Measurements from ENCODE around the gene NR6A1. TPM values are rescaled to one million over a fixed set of nuclear protein-coding genes. Genes with fewer than 3 reads are reported as not detected.

Gene NR6A1
- total RNA-seq, 1 experiment from 2014 or later, result 32.1 TPM

- no peak for DNase-seq (ENCODE audit: low spot score)
These were observed 260.3 kb downstream of the NR6A1 start for GRCh38 chr9:124510650-124511425.

GRCh38 chr9:124507880-124508423 lies 263.2 kb downstream of the NR6A1 start:
- in situ Hi-C loops (cut with HindIII; ENCODE audit: low sequenced_read_pairs), result no loop called here
- DNase-seq (ENCODE audit: low spot score), result no peak

More at GRCh38 chr9:124510650-124511425, 260.3 kb downstream of the NR6A1 start:
- in situ Hi-C loops (cut with HindIII; ENCODE audit: low sequenced_read_pairs), result no loop called here

GRCh38 chr9:124506931-124507879 lies 263.9 kb downstream of the NR6A1 start, which contains the start of gene NR5A1:
Gene NR5A1 (minus strand): TSS chr9:124507399. CDS start chr9:124503395, 4,004 bp downstream.
- no peak for DNase-seq (ENCODE audit: low spot score)
- in situ Hi-C loops (cut with HindIII; ENCODE audit: low sequenced_read_pairs), result no loop called here

- no peak for DNase-seq (ENCODE audit: low spot score)
- in situ Hi-C loops (cut with HindIII; ENCODE audit: low sequenced_read_pairs), result no loop called here
These were observed 264.7 kb downstream of the NR6A1 start for GRCh38 chr9:124506433-124506832.

GRCh38 chr9:124505901-124506346 lies 265.2 kb downstream of the NR6A1 start:
- DNase-seq (ENCODE audit: low spot score), result no peak
- in situ Hi-C loops (cut with HindIII; ENCODE audit: low sequenced_read_pairs), result no loop called here

GRCh38 chr9:124505006-124505900 lies 265.9 kb downstream of the NR6A1 start:
- no peak for DNase-seq (ENCODE audit: low spot score)
- in situ Hi-C loops (cut with HindIII; ENCODE audit: low sequenced_read_pairs), result no loop called here

- in situ Hi-C loops (cut with HindIII; ENCODE audit: low sequenced_read_pairs), result no loop called here
- no peak for DNase-seq (ENCODE audit: low spot score)
These were observed 266.5 kb downstream of the NR6A1 start for GRCh38 chr9:124504530-124505005.

GRCh38 chr9:124503713-124504529 lies 267.2 kb downstream of the NR6A1 start:
- no peak for DNase-seq (ENCODE audit: low spot score)
- in situ Hi-C loops (cut with HindIII; ENCODE audit: low sequenced_read_pairs), result no loop called here

- DNase-seq (ENCODE audit: low spot score), result no peak
- in situ Hi-C loops (cut with HindIII; ENCODE audit: low sequenced_read_pairs), result no loop called here
These were observed 268.1 kb downstream of the NR6A1 start for GRCh38 chr9:124502711-124503702.

- no peak for DNase-seq (ENCODE audit: low spot score)
- in situ Hi-C loops (cut with HindIII; ENCODE audit: low sequenced_read_pairs), result no loop called here
These were observed 269.3 kb downstream of the NR6A1 start for GRCh38 chr9:124501771-124502320.

- in situ Hi-C loops (cut with HindIII; ENCODE audit: low sequenced_read_pairs), result no loop called here
- no peak for DNase-seq (ENCODE audit: low spot score)
These were observed 270.1 kb downstream of the NR6A1 start for GRCh38 chr9:124500796-124501611.

GRCh38 chr9:124500028-124500795 lies 270.9 kb downstream of the NR6A1 start:
- in situ Hi-C loops (cut with HindIII; ENCODE audit: low sequenced_read_pairs), result no loop called here
- no peak for DNase-seq (ENCODE audit: low spot score)

GRCh38 chr9:124499216-124499615 lies 271.9 kb downstream of the NR6A1 start:
- in situ Hi-C loops (cut with HindIII; ENCODE audit: low sequenced_read_pairs), result no loop called here
- DNase-seq (ENCODE audit: low spot score), result no peak

GRCh38 chr9:124498499-124499146 lies 272.5 kb downstream of the NR6A1 start:
- no peak for DNase-seq (ENCODE audit: low spot score)
- in situ Hi-C loops (cut with HindIII; ENCODE audit: low sequenced_read_pairs), result no loop called here

All from G401 (cell line).